H9 (cell line): ENCODE measurements around the gene SIL1. TPM values are rescaled to one million over a fixed set of nuclear protein-coding genes. Genes with fewer than 3 reads are reported as not detected.
A peak's percentile ranks its signal among the peaks of the same experiment; 100 is the strongest.
"Not testable (repeated sequence)": the region's sequence is repeated elsewhere in the genome, so short reads cannot be mapped to it uniquely, and the experiment has no call there.

Experiments
- DNase-seq: peaks from one replicate; pipeline ENCODE4 v3.0.0-alpha.2; 2017
- H2AFZ ChIP-seq: one replicate; pipeline ENCODE4 v1.6.1; 2013; ENCODE audit warnings: mild to moderate bottlenecking, low read length, control low read depth, moderate library complexity
- H2AK5ac ChIP-seq: 2 replicates; pipeline ENCODE4 v1.6.1; 2013; ENCODE audit warnings: low read length, control low read depth, mixed read lengths; ENCODE audit not compliant: insufficient read length
- H2BK120ac ChIP-seq: one replicate; pipeline ENCODE4 v1.6.1; 2013; ENCODE audit warnings: low read depth, mild to moderate bottlenecking, low read length, control low read depth, inconsistent platforms; ENCODE audit not compliant: poor library complexity, severe bottlenecking
- H2BK12ac ChIP-seq: 2 replicates; pipeline ENCODE4 v1.6.1; 2013; ENCODE audit warnings: low read length, control low read depth, mixed read lengths, low read depth; ENCODE audit not compliant: insufficient read length
- H2BK15ac ChIP-seq: 2 replicates; pipeline ENCODE4 v1.6.1; 2013; ENCODE audit warnings: low read depth, low read length, control low read depth
- H2BK20ac ChIP-seq: one replicate; pipeline ENCODE4 v1.6.1; 2013; ENCODE audit warnings: low read depth, mild to moderate bottlenecking, low read length, control low read depth, inconsistent platforms; ENCODE audit not compliant: poor library complexity, severe bottlenecking
- H2BK5ac ChIP-seq: 2 replicates; pipeline ENCODE4 v1.6.1; 2013; ENCODE audit warnings: low read length, control low read depth, mixed read lengths; ENCODE audit not compliant: insufficient read length
- H3K14ac ChIP-seq: 2 replicates; pipeline ENCODE4 v1.6.1; 2013; ENCODE audit warnings: low read length, control low read depth; ENCODE audit not compliant: insufficient read depth
- H3K18ac ChIP-seq: 2 replicates; pipeline ENCODE4 v1.6.1; 2013; ENCODE audit warnings: low read depth, mild to moderate bottlenecking, mixed read lengths, low read length, control low read depth; ENCODE audit not compliant: insufficient read length
- H3K23ac ChIP-seq: 2 replicates; pipeline ENCODE4 v1.6.1; 2013; ENCODE audit warnings: low read length, control low read depth, mixed read lengths, low read depth; ENCODE audit not compliant: insufficient read length
- H3K23me2 ChIP-seq: 2 replicates; pipeline ENCODE4 v1.6.1; 2013; ENCODE audit warnings: low read depth, mild to moderate bottlenecking, mixed read lengths, low read length, control low read depth; ENCODE audit not compliant: insufficient read length, poor library complexity, severe bottlenecking
- H3K27ac ChIP-seq: 2 replicates; pipeline ENCODE4 v1.5.1; 2013; ENCODE audit warnings: low read length, control low read depth, mixed read lengths, low read depth; ENCODE audit not compliant: insufficient read length
- H3K27me3 ChIP-seq: 2 replicates; pipeline ENCODE4 v1.6.1; 2013; ENCODE audit warnings: low read length, control low read depth, inconsistent platforms; ENCODE audit not compliant: insufficient read depth
- H3K4ac ChIP-seq: 2 replicates; pipeline ENCODE4 v1.6.1; 2013; ENCODE audit warnings: low read depth, mild to moderate bottlenecking, control low read depth, inconsistent platforms, low read length, moderate library complexity
- H3K4me1 ChIP-seq: 2 replicates; pipeline ENCODE4 v1.6.1; 2013; ENCODE audit warnings: low read length, control low read depth, inconsistent platforms; ENCODE audit not compliant: insufficient read depth
- H3K4me2 ChIP-seq: 2 replicates; pipeline ENCODE4 v1.6.1; 2013; ENCODE audit warnings: low read length, control low read depth, mixed read lengths; ENCODE audit not compliant: insufficient read length, insufficient read depth
- H3K56ac ChIP-seq: 2 replicates; pipeline ENCODE4 v1.6.1; 2013; ENCODE audit warnings: low read depth, mild to moderate bottlenecking, mixed read lengths, low read length, control low read depth; ENCODE audit not compliant: insufficient read length
- H3K79me1 ChIP-seq: 2 replicates; pipeline ENCODE4 v1.6.1; 2013; ENCODE audit warnings: low read depth, mild to moderate bottlenecking, moderate library complexity, low read length, control low read depth, inconsistent platforms; ENCODE audit not compliant: insufficient read depth, poor library complexity, severe bottlenecking
- H3K79me2 ChIP-seq: 2 replicates; pipeline ENCODE4 v1.6.1; 2013; ENCODE audit warnings: low read length, control low read depth, inconsistent platforms; ENCODE audit not compliant: insufficient read depth
- H3K9ac ChIP-seq: 2 replicates; pipeline ENCODE4 v1.6.1; 2013; ENCODE audit warnings: low read length, control low read depth, mixed read lengths; ENCODE audit not compliant: insufficient read length; ENCODE audit errors: extremely low read depth
- H3K9me3 ChIP-seq: one replicate; pipeline ENCODE4 v1.6.1; 2013; ENCODE audit warnings: low read depth, low read length, inconsistent platforms; ENCODE audit not compliant: control insufficient read depth
- H3T11ph ChIP-seq: one replicate; pipeline ENCODE4 v1.6.1; 2013; ENCODE audit warnings: mild to moderate bottlenecking, low read length, control low read depth, inconsistent platforms
- H4K20me1 ChIP-seq: one replicate; pipeline ENCODE4 v1.6.1; 2013; ENCODE audit not compliant: control insufficient read depth, insufficient read length, insufficient read depth
- H4K5ac ChIP-seq: 2 replicates; pipeline ENCODE4 v1.6.1; 2013; ENCODE audit warnings: low read depth, mild to moderate bottlenecking, mixed read lengths, low read length, control low read depth; ENCODE audit not compliant: insufficient read length
- H4K8ac ChIP-seq: replicated peaks from 2 replicates; pipeline ENCODE4 v1.6.1; 2013; ENCODE audit warnings: low read length, control low read depth, mixed read lengths, low read depth; ENCODE audit not compliant: insufficient read length
- H4K91ac ChIP-seq: 2 replicates; pipeline ENCODE4 v1.6.1; 2013; ENCODE audit warnings: low read depth, mild to moderate bottlenecking, moderate library complexity, mixed read lengths, low read length, control low read depth; ENCODE audit not compliant: insufficient read length
- H3K27ac Mint-ChIP-seq, 3 experiments: 2 replicates in 2 of 3; 3 replicates in 1 of 3; pipeline ENCODE4 v1.8.0; 2020 to 2021; ENCODE audit warnings: mixed read lengths in 3 of 3, mild to moderate bottlenecking in 1 of 3, moderate library complexity in 1 of 3
- H3K27me3 Mint-ChIP-seq: 2 replicates; pipeline ENCODE4 v1.8.0; 2021; ENCODE audit warnings: low read depth, mild to moderate bottlenecking, moderate library complexity, mixed read lengths
- H3K36me3 Mint-ChIP-seq, 3 experiments: 2 replicates in 2 of 3; 3 replicates in 1 of 3; pipeline ENCODE4 v1.8.0; 2020 to 2021; ENCODE audit warnings: low read depth in 3 of 3, mixed read lengths in 3 of 3; ENCODE audit not compliant: insufficient read depth in 1 of 3
- H3K4me1 Mint-ChIP-seq, 2 experiments: 2 replicates each; pipeline ENCODE4 v1.8.0; 2020; ENCODE audit warnings: mixed read lengths in 2 of 2
- H3K4me3 Mint-ChIP-seq, 2 experiments: 2 replicates in 1 of 2; 3 replicates in 1 of 2; pipeline ENCODE4 v1.8.0; 2020 to 2021; ENCODE audit warnings: mild to moderate bottlenecking in 2 of 2, mixed read lengths in 2 of 2, moderate library complexity in 1 of 2
- H3K9me3 Mint-ChIP-seq, 2 experiments: 2 replicates in 1 of 2; 3 replicates in 1 of 2; pipeline ENCODE4 v1.8.0; 2020; ENCODE audit warnings: mild to moderate bottlenecking in 2 of 2, mixed read lengths in 2 of 2, moderate library complexity in 1 of 2
- WGBS: extraction: QIAGEN DNeasy Blood & Tissue Kit; methylation state at CpG from one replicate; pipeline ENCODE4 v1.1.7; 2013; ENCODE audit warnings: missing lambda C conversion rate, low lambda C conversion rate, mixed read lengths; ENCODE audit not compliant: insufficient read length; ENCODE audit errors: extremely low coverage; 5-methylcytosine and 5-hydroxymethylcytosine counted together
- total RNA-seq: library from RNA; stranded (reverse); gene quantifications from 2 replicates; pipeline ENCODE4 v1.2.1, GENCODE V29; 2021
- TF ChIP-seq, protein P1 (sequence below): fragments of 200-600 bp; sonication (generic); conservative IDR thresholded peaks from 3 replicates; pipeline ENCODE4 v1.8.0; 2021; ENCODE audit warnings: antibody characterized with exemption, mild to moderate bottlenecking

The SIL1 gene
- total RNA-seq, 1 experiment from 2014 or later, result 10.6 TPM

- Mint-ChIP-seq H3K9me3 (no peaks in the 10 kb centered on the region), H3K36me3 (peaks cover 0 to 4% (median 1%) of the 10 kb centered on the region in 3 experiments; a peak in 2 of 7 replicates), H3K4me1 (peaks cover 11 to 14% of the 10 kb centered on the region in 2 experiments), H3K4me3 (no peak overlapping the region), H3K27me3 (no peaks in the 10 kb centered on the region), H3K27ac (no peak overlapping the region)
- Histone ChIP-seq H3K4me1 (peaks cover 4% of the 10 kb centered on the region; the same call in 1 of the 2 replicates), H3K4ac (no peak overlapping the region), H2AK5ac (no peak overlapping the region), H2BK12ac (no peak overlapping the region), H3K27me3 (no peaks in the 10 kb centered on the region), H3K56ac (no peak overlapping the region), H2BK5ac (no peak overlapping the region), H3K79me2 (no peaks in the 10 kb centered on the region), H3K9me3 (no peaks in the 10 kb centered on the region), H2BK20ac (no peak overlapping the region), H3K9ac (no peak overlapping the region), H3K14ac (no peak overlapping the region), H2BK120ac (no peak overlapping the region), H3K4me2 (no peak overlapping the region), H4K8ac (no peak overlapping the region), H4K91ac (no peak overlapping the region), H3K18ac (no peak overlapping the region), H2BK15ac (no peak overlapping the region), H4K20me1 (no peaks in the 10 kb centered on the region), H3K27ac (no peak overlapping the region), H3K79me1 (no peaks in the 10 kb centered on the region), H2AFZ (no peak overlapping the region), H3K23me2 (peaks cover 7% of the 10 kb centered on the region), H3T11ph (no peak overlapping the region), H4K5ac (no peak overlapping the region), H3K23ac (no peak overlapping the region)
- TF ChIP-seq, protein P1, sequence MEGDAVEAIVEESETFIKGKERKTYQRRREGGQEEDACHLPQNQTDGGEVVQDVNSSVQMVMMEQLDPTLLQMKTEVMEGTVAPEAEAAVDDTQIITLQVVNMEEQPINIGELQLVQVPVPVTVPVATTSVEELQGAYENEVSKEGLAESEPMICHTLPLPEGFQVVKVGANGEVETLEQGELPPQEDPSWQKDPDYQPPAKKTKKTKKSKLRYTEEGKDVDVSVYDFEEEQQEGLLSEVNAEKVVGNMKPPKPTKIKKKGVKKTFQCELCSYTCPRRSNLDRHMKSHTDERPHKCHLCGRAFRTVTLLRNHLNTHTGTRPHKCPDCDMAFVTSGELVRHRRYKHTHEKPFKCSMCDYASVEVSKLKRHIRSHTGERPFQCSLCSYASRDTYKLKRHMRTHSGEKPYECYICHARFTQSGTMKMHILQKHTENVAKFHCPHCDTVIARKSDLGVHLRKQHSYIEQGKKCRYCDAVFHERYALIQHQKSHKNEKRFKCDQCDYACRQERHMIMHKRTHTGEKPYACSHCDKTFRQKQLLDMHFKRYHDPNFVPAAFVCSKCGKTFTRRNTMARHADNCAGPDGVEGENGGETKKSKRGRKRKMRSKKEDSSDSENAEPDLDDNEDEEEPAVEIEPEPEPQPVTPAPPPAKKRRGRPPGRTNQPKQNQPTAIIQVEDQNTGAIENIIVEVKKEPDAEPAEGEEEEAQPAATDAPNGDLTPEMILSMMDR, result peak; percentile 56
- no peak for DNase-seq
- no CpG with 5 or more reads among the region's 1 CpG for WGBS
Observed at GRCh38 chr5:139193928-139194327, 4.2 kb downstream of the SIL1 start.

DNA sequence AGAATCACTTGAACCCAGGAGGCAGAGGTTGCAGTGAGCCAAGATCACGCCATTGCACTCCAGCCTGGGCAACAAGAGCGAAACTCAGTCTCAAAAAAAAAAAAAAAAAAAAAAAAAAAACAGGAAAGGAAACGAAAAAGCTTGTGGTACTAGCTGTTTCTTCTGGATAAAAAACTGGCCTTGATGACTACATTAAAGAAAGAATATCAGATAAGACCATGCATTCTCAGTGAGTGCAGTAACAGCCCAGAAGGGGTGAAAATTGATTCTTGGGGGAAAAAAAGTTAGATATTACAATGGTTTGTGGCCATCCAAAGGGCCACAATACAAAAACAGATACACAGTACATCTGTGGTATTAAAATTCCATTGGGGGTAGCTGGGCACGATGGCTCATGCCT, 5.3 kb downstream of the SIL1 start:
- not testable (repeated sequence) for H3K27me3 Mint-ChIP-seq
- WGBS, result no CpG with 5 or more reads among the region's 4 CpGs

More for the DNA sequence above, 5.3 kb downstream of the SIL1 start:
- H4K20me1 ChIP-seq, H3K4me1 ChIP-seq, H2AFZ ChIP-seq, H3K18ac ChIP-seq, H4K8ac ChIP-seq, H3K23me2 ChIP-seq, H3K14ac ChIP-seq, H2BK20ac ChIP-seq, DNase-seq, H3K27ac Mint-ChIP-seq, H3K9ac ChIP-seq, H2BK12ac ChIP-seq, H2BK5ac ChIP-seq, H2AK5ac ChIP-seq, H3K4me3 Mint-ChIP-seq, H3K9me3 Mint-ChIP-seq, H3K23ac ChIP-seq, H2BK15ac ChIP-seq, H3K9me3 ChIP-seq, H4K5ac ChIP-seq, H4K91ac ChIP-seq, H3K56ac ChIP-seq, H3K79me1 ChIP-seq, H3K36me3 Mint-ChIP-seq, H2BK120ac ChIP-seq, H3K4ac ChIP-seq, H3K4me2 ChIP-seq, H3T11ph ChIP-seq, H3K27ac ChIP-seq, H3K27me3 ChIP-seq, H3K79me2 ChIP-seq: not testable (repeated sequence)
- H3K4me1 Mint-ChIP-seq, result peaks cover 11 to 12% of the 10 kb centered on the region in 2 experiments
